Embryonic facial prominence (tissue), 1 donor: ENCODE data around the gene CKM.
"Not testable (repeated sequence)": the region's sequence is repeated elsewhere in the genome, so short reads cannot be mapped to it uniquely, and the experiment has no call there.

Source experiments
- DNase-seq: peaks from one replicate; pipeline ENCODE4 v3.0.0-alpha.2; 2016; ENCODE audit errors: extremely low spot score

Gene CKM

GRCh38 chr19:45320997-45321775 lies 1.5 kb downstream of the CKM start:
- DNase-seq, result no peak

- DNase-seq, result no peak
Measured at GRCh38 chr19:45315304-45315703, 7.4 kb downstream of the CKM start.

- no peak for DNase-seq
Measured at GRCh38 chr19:45314708-45315245, 7.9 kb downstream of the CKM start.

GRCh38 chr19:45312285-45312684 lies 10.4 kb downstream of the CKM start:
- not testable (repeated sequence) for DNase-seq

- no peak for DNase-seq
Measured at GRCh38 chr19:45311621-45312020, 11.1 kb downstream of the CKM start.

- not testable (repeated sequence) for DNase-seq
Measured at GRCh38 chr19:45309322-45309721, 13.4 kb downstream of the CKM start.

GRCh38 chr19:45307361-45307760 lies 15.3 kb downstream of the CKM start:
- DNase-seq, result no peak

- DNase-seq, result no peak
Measured at GRCh38 chr19:45306518-45307027, 16.1 kb downstream of the CKM start.

GRCh38 chr19:45306040-45306439 lies 16.6 kb downstream of the CKM start:
- DNase-seq, result no peak

- no peak for DNase-seq
Measured at GRCh38 chr19:45305421-45305820, 17.3 kb downstream of the CKM start.

- DNase-seq, result no peak
Measured at GRCh38 chr19:45305007-45305406, 17.7 kb downstream of the CKM start.

- DNase-seq, result no peak
Measured at GRCh38 chr19:45304141-45304926, 18.3 kb downstream of the CKM start.

GRCh38 chr19:45303269-45304060 lies 19.2 kb downstream of the CKM start:
- DNase-seq, result no peak

- no peak for DNase-seq
Measured at GRCh38 chr19:45302416-45302815, 20.3 kb downstream of the CKM start.

GRCh38 chr19:45299719-45300118 lies 23.0 kb downstream of the CKM start:
- no peak for DNase-seq

GRCh38 chr19:45298264-45298663 lies 24.4 kb downstream of the CKM start:
- no peak for DNase-seq

GRCh38 chr19:45297674-45298073 lies 25.0 kb downstream of the CKM start:
- no peak for DNase-seq

GRCh38 chr19:45296355-45296754 lies 26.3 kb downstream of the CKM start:
- no peak for DNase-seq

GRCh38 chr19:45295873-45296272 lies 26.8 kb downstream of the CKM start:
- DNase-seq, result no peak

GRCh38 chr19:45294291-45295029 lies 28.2 kb downstream of the CKM start:
- DNase-seq, result no peak

- no peak for DNase-seq
Measured at GRCh38 chr19:45293682-45294081, 29.0 kb downstream of the CKM start.
